Colon (tissue), 2 donors: ENCODE data around the gene KLHL6.
"Not testable (repeated sequence)": the region's sequence is repeated elsewhere in the genome, so short reads cannot be mapped to it uniquely, and the experiment has no call there.

ENCODE experiments used
- FAIRE-seq: peaks from 2 replicates; lab custom pipeline; 2012; peaks lifted over from hg19 to GRCh38; lab: Jason Lieb, UNC
- donor health status: control.
- donor health status: control.

Gene KLHL6

DNA sequence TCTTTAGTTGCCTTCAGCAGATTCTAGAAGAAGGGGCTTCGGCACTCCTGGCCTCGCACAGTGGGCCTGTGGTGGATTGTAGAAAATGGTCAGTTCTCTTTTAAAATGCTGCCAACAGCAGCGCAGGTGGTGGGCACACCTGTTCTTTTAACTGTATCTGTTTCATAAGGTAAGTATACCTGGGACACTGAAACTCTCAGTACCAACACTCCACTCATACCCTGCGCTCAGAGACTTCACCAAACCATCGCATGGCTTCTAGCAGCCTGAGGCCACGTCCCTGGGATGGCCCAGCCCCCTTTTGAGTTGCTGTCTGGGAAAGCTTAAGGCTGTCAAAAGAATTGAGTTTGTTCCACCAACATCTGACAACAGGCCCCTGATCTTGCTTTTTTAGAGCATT, 70.4 kb downstream of the KLHL6 start:
- no peak for FAIRE-seq

DNA sequence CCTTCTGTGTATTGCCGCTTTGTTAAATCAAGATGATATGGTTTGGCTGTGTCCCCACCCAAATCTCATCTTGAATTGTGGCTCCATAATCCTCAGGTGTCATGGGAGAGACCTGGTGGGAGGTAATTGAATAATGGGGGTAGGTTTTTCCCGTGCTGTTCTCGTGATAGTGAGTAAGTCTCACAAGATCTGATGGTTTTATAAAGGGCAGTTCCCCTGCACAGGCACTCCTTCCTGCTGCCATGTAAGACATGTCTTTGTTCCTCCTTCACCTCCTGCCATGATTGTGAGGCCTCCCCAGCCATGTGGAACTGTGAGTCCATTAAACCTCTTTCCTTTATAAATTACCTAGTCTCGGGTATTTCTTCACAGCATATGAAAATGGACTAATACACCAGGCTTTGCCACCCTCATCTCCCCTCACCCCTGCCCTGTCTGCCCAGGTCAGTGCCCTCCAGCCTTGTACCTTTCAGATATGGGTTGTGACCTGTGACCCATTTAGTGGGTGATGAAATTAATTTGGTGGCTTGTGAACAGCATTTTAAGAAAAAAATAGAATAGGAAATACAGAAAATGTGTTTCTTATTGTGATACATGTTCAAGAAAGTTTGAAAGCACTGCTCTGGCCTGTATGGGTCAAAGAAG, 71.0 kb downstream of the KLHL6 start:
- FAIRE-seq, result no peak

DNA sequence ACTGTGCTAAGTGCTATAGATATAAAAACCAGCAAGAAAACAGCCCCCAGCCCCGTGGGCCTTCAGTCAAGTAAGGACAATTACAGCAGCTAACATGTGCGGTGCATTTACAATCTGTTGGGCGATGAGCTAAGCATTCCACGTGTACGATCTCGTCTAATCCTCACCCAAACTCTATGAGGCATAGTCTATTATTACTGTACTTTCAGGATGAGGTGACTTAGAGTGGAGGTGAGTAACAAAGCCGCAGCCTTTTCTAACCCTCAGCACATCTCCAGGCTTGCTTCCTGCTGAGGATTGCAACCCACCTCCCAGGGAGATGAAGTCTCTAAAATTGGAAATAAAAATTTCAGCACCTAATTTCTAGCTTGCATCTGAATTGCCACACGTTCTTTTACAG, 73.9 kb downstream of the KLHL6 start:
- FAIRE-seq, result no peak

DNA sequence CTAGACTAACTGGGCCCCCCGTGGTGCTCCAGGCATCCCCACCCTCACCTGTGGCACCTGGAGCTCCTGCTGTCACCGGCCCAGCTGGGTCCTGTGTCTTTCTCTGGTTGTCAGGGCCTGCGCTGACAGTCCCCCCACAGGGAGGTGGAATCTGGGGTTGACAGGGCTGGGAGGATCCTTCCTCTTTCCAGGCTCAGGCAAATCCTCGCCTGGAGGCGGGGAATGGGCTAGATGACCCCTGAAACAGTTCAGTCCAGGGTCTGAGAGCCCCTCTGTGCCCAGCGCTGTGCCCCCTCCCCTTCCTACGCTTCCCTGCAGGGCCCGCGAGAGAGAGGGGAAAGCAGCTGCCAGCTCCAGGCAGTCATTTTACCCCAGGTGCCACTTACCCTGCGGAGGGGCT, 77.0 kb downstream of the KLHL6 start:
- no peak for FAIRE-seq

DNA sequence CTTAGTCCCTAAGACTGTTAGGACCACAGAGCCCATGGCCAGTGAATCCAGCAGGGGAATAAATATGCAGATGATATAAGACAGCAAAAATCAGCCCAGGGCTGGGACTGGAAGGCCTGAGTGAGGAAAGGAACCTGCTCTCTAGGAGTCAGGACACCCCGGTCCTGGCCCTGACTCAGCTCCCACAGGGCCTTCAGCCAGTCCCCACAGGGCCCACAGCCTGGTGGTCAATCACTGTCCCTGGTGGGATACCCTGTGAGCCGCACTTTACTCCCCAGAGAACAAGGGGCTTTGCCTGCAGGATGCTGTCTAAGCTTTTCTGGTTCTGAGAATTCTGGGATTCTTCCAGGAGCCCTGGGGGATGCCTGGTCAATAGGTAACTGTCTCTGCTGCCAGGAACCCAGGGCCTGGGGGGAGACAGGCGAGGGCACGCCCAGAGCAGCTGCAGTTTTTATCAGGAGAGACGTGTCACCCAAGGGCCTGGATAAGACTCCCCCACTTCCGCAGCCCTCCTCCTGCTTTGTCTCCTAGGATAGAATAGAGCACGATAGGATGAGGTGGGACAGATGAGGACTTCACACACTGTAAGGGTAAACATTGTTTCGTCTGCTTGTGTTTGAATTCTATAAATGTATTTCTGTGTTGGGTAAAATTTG, 77.6 kb downstream of the KLHL6 start:
- FAIRE-seq, result no peak

DNA sequence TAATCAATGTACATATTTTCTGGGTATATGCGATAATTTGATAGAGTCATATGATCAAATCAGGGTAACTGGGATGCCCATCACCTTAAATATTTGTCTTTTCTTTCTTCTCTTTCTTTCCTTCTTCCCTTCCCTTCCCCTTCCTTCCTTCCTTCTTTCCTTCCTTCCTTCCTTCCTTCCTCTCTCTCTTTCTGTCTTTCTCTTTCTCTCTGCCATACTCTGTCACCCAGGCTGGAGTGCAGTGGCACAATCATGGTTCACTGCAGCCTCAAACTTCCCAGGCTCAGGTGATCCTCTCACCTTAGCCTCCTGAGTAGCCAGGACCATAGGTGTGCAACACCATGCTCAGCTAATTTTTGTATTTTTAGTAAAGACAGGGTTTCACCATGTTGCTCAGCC, 79.7 kb downstream of the KLHL6 start:
- FAIRE-seq, result not testable (repeated sequence)

DNA sequence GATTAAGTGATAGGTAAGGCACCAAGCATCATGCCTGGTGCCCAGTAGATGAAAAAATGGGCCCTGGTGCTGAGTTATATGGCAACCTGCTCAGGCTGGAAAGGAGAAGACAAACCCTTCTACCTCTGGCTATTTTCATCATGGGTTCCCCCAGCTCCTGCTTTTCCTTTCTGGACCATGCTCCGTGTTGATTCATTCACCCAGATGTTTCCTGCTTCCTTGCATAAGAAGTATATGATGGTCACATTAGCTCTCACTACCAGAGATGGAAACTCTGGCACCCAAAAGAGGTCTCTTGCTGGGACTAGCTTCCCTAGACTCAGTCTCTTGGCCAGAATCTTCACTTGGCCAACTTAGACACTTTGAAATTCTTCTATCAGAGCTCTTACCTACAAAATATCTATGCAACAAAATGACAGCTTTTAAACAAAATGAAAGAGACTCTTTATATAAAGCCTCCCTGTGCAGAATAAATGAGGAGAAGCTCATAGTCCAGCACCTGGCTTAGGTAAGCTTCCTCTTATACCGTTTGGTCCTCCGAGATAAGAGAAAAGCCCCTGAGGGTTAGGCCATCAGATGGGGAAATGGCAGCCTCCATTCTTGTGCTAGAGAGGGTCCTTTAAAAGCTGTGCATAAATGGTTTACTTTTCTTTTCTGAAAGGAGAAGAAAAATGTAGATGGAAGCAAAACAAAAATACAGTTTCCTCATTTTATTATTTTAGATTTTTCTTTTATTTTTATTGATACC, 80.3 kb downstream of the KLHL6 start:
- FAIRE-seq, result no peak

DNA sequence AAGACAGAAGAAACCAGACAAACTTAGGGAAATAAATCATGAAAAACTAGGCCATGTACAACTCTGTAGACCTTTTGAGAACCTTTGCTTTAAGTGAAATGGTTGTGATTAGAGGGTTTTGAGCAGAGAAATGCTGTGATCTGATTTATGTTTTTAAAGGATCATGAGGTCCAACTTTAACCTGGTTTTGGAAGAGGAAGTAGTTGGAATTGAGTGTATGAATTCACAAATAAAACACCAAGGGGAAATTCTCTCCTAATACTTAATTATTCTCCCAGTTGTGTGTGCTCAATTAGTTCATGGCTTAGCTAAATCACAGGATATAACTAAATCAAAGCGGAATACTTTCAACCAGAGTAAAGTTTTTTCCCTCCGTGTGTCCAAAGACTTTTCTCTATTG, 81.5 kb downstream of the KLHL6 start:
- no peak for FAIRE-seq

DNA sequence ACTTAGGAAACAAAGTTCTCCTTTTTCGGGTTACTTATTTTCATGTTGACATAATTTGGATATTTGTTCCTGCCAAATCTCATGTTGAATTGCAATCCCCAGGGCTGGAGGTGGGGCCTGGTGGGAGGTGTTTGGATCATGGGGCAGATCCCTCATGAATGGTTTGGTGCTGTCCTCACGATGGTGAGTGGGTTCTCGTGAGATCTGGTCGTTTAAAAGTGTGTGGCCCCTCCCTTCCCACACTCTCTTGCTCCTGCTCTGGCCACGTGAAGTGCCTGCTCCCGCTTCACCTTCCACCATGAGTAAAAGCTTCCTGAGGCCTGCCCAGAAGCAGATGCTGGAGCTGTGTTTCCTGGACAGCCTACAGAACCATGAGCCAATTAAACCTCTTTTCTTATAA, 83.4 kb downstream of the KLHL6 start:
- no peak for FAIRE-seq

DNA sequence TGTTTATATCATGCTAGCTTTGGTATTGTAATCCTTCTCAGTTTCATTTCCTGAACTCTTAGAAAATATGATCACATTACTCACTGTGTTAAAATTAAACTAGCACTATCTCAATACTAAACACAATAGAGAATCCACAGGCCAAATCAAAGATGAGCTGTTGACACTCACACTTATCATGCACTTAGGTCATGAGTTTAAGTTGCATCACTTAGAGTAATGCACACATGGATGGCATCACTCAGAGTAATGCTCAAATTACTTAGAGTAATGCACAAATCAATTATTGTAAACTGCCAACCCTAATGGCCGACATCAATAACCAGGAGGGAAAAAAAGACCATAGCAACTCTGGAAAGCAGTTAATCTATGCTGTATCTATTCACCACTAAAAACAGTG, 87.1 kb downstream of the KLHL6 start:
- FAIRE-seq, result no peak

DNA sequence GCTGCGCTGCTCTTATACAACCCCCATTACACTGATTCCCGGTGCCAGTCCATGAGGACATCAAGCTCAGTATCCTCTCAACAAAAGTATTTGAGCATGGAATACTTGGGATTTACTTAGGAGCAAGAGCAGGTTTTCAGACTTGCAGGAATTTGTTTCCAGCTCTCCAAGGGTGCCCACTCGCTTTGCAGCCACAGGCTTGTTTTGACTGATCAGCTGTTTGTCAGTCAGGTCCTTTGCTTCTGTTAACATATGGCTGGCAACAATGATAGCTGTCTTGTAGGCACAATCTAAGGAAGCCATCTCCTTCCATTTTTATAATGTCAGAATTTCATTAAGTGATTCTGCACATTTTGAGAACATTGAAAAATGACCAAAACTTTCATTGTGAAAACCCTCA, 88.9 kb downstream of the KLHL6 start:
- FAIRE-seq, result no peak

DNA sequence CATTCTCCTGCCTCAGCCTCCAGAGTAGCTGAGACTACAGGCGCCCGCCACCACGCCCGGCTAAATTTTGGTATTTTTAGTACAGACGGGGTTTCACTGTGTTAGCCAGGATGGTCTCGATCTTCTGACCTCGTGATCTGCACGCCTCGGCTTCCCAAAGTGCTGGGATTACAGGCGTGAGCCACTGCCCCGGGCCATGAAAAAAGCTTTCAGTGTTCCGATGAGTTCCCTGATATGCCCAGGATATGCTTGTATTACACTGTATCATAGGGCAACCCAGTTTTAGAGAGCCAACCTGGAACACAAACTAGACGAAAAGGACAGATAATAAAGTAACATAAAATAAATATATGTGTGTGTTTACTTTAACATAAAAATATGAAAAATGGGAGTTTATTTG, 89.8 kb downstream of the KLHL6 start:
- not testable (repeated sequence) for FAIRE-seq

DNA sequence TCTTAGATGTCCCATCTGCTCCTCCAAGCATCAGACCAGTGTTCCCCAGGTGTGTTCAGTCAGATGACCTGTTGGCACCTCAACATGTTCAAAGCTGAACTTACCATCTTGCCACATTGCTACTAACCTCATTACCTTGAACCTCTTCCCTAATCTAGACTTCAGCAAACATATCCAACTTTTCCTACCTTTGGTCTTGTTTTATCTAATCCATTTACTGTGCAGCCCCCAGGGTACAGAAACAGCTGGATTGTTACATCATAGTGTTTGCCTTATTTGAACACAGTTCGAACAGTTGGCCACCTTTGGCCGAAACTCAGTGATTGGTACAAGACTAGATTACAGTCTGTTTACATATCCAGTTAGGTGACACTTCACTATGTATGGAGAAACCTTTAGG, 91.0 kb downstream of the KLHL6 start:
- no peak for FAIRE-seq

DNA sequence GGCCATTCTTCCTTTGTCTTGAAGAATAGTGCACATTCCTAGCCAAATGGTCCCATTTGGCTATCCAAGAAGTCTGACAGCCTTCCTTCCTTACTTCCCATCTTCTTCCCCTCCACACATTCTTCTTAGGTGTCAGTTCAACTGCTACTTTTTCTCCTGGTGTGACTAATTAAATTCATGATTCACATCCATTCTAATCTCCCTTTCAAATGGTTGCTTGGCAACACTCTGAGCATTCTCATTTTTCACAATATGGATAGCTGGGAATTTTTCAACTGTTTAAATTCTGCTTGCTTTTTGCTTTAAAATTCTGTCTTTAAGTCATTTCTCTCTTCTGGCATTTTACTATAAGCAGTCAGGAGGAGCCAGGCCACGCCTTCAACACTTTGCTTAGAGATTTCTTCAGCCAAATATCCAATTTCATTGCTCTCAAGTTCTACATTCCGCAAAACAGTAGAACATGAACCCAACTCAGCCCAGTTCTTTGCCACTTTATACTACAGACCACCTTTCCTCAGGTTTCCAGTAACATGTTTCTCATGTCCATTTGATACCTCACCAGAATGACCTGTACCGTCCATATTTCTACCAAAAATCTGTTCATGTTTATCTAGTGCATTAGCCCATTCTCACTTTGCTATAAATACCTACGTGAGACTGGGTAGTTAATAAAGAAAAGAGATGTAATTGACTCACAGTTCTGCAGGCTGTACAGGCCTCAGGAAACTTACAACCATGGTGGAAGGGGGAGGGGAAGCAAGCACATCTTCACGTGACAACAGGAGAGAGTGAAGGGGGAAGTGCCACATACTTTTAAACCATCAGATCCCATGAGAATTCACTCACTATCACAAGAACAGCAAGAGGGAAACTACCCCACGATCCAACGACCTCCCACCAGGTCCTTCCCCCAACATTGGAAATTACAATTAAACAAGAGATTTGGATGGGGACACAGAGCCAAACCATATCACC, 95.1 kb downstream of the KLHL6 start:
- no peak for FAIRE-seq

DNA sequence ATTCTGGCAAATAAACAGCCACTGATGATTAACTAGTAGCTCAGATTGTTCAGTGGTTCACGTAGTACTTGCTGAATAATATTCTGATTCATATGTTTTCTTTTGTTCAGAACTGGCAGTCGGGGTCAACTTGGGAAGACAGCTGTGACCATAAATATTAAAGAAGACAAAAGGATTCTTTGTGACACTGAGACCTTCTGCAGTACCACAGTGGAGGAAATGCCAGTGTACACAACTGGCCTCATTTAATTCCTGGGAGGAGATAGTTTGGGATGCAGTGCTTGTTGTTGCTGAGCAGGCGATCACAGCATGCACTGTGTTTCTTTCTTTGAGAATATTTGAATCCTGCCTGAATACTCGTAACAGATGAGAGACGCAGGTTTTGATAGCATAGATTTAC, 100.4 kb downstream of the KLHL6 start:
- no peak for FAIRE-seq

DNA sequence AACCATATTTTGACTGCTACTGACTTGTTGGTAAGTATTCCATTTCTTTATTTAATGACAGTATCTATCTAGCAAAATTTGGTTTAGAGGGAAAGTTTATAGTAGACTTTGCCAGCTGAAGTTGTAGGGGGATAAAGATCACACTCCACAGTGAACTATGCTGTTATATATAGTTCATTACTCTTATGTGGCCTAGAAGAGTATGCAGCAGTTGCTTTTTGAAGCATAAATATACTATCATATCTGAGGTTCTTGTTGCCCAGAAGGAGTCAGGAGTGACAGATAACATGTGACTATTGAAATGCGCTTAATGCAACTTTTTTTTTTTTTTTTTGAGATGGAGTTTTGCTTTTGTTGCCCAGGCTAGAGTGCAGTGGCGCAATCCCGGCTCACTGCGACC, 101.4 kb downstream of the KLHL6 start:
- no peak for FAIRE-seq

DNA sequence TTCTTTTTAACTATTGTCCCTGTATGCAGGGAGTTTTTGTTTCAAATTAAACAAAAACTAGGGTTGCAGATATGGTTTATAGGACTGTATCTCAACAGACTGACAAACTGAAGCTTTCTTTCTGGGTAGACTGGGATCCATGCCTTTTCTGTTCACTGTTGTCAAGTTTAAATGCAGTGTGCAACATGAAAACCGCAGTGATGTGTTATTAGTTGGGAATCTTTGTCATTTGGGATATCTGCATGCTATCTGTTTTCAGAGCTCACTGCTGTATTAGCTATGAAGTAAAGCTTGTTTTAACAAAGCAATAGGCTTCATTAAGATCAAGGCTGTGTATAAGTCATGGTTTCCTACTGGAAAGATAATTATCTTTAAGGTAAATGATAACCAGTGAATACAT, 105.7 kb downstream of the KLHL6 start:
- FAIRE-seq, result no peak

DNA sequence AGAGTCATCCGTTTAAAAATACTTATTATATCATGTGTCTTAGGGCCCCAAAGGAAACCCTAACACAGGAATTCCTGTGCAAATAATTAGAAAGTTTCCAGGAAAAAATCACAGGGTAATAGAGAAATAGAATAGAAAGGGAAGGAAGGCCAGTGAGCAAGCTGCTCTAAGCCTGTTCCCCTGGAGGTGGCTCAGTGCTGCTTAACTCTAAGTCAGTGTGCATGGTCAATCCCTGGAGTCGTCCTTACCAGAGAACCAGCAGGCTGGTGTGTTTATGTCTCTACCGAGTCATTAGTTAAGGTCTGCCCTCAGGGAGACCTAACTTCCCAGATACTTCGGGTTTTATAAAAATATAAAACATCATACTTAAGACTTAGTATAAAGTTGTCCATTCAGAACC, 106.1 kb downstream of the KLHL6 start:
- no peak for FAIRE-seq

DNA sequence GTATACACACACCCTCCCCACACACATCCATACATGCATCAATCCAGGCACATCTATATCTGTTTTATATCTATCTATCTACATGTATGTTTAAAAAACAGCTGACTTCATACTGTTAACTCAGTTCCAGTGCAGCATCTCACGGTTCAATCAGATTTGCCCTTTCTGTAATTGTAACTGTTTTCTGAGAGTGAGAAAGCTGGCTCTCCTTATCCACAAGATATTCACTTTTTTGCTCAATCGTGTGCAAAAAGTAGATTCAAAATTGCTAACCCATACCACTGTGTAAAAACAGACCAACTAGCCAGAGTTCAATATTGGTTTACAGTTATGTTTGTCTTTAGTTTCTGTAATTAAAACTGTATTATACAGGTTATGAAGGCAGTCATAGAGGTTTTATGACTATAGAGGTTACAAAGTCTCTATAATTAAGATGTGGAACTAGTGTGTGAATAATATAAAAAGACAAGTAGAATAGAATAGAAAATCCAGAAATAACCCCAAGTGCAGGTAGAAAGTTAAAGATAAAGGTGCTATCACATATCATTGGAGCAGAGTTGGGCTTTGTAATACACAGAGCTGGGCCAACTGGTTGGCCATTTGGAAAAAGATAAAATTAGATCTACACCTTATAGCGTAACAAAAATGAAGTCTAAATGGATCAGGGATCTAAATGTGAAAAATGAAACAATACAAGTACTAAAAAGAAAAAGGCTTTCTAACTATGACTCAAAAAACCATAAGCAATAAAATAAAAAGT, 107.0 kb downstream of the KLHL6 start:
- no peak for FAIRE-seq

DNA sequence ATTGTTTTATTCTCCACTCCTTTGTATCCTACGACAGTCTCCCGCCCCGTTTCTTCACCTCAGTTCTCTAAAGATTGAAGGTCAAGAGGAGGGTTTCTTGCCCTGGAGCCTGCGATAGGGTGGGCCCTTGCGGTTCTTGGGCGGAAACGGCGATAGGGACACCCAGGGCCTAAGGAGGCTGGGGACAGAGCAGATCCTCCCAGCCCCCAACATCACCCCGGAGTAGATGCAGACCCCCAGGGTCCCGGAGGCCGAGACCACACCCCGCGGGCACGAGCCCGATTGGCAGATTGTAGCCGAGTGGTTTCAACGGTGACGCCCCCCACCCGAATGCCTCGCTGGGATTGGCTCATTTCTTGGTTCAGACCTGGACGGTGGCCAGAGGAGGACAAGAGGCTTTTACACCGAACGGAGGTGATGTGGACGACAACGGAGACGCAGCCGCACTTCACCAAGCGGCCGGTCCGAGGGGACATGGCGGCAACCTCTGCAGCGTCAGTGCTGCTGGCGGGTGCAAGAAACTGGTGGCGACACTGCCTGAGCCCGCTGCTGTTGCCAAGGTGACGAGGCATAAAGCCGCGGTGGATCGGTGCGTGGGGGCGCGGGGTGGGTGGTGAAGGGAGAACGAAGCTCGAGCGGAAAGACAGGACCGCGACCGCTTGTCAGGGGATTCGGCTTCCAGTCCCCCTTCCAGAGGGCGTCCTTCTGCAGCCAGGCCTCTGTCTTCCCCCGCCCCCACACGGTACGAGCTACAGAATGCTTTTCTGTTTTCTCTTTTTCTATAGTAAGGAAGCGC, 108.1 kb downstream of the KLHL6 start:
- FAIRE-seq, result no peak

DNA sequence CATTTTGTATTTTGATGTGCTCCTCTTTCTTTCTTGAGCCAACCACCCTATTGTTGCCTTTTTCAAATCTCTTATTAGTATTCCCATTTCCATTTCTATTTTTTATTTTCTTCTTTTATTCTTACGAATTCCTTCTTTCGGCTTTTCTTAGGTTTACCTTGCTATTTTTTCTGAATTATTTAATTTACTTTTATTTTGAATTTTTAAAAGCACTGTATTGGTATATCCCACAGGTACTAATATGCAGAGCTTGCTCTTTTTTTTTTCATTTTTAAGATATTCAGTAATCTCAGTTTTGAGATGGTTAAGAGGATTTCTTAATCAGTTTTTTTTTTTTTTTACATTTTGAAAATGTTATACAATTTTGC, 108.7 kb downstream of the KLHL6 start:
- no peak for FAIRE-seq
